Endodermal cell (in vitro differentiated cells): ENCODE data around the gene MACROD2. TPM values are rescaled to one million over a fixed set of nuclear protein-coding genes. Genes with fewer than 3 reads are reported as not detected.

Experiments used
- DNase-seq: peaks from one replicate; pipeline ENCODE4 v3.0.0-alpha.2; 2017
- H3K27ac ChIP-seq: 2 replicates; pipeline ENCODE4 v1.5.1; 2013; ENCODE audit warnings: mild to moderate bottlenecking, low read depth, low read length, moderate library complexity
- H3K27me3 ChIP-seq: 2 replicates; pipeline ENCODE4 v1.6.1; 2013; ENCODE audit warnings: mild to moderate bottlenecking, low read length, moderate library complexity; ENCODE audit not compliant: insufficient read depth, control insufficient read depth, poor library complexity, severe bottlenecking
- H3K36me3 ChIP-seq: 2 replicates; pipeline ENCODE4 v1.7.0; 2013; ENCODE audit warnings: mild to moderate bottlenecking, low read length, moderate library complexity; ENCODE audit not compliant: control insufficient read depth, insufficient read depth
- H3K4me1 ChIP-seq: one replicate; pipeline ENCODE4 v1.7.0; 2013; ENCODE audit warnings: low read length; ENCODE audit not compliant: control insufficient read depth, insufficient read depth
- H3K4me3 ChIP-seq: 2 replicates; pipeline ENCODE4 v1.5.1; 2013; ENCODE audit warnings: mild to moderate bottlenecking, low read length, moderate library complexity
- H3K9ac ChIP-seq: 2 replicates; pipeline ENCODE4 v1.6.1; 2013; ENCODE audit warnings: mild to moderate bottlenecking, low read length, moderate library complexity; ENCODE audit not compliant: poor library complexity, severe bottlenecking; ENCODE audit errors: extremely low read depth
- H3K9me3 ChIP-seq: 2 replicates; pipeline ENCODE4 v1.6.1; 2013; ENCODE audit warnings: mild to moderate bottlenecking, low read length, moderate library complexity; ENCODE audit not compliant: control insufficient read depth
- H3K27ac Mint-ChIP-seq: 2 replicates; pipeline ENCODE4 v1.8.0; 2020; ENCODE audit warnings: mixed read lengths
- H3K27me3 Mint-ChIP-seq: 2 replicates; pipeline ENCODE4 v1.8.0; 2021; ENCODE audit warnings: mild to moderate bottlenecking, mixed read lengths; ENCODE audit not compliant: insufficient read depth
- H3K36me3 Mint-ChIP-seq: 2 replicates; pipeline ENCODE4 v1.8.0; 2020; ENCODE audit warnings: low read depth, mixed read lengths
- H3K4me1 Mint-ChIP-seq: 2 replicates; pipeline ENCODE4 v1.8.0; 2020; ENCODE audit warnings: mixed read lengths
- H3K4me3 Mint-ChIP-seq: 2 replicates; pipeline ENCODE4 v1.8.0; 2020; ENCODE audit warnings: mild to moderate bottlenecking, moderate library complexity, mixed read lengths
- H3K9me3 Mint-ChIP-seq: 2 replicates; pipeline ENCODE4 v1.8.0; 2020; ENCODE audit warnings: mild to moderate bottlenecking, mixed read lengths
- WGBS, 2 experiments: methylation state at CpG; one replicate each; pipeline versions ENCODE4 v1.1.5 to v1.1.7; 2013; ENCODE audit warnings: missing lambda C conversion rate in 2 of 2, mixed read lengths in 1 of 2; ENCODE audit not compliant: insufficient coverage in 1 of 2, insufficient read length in 1 of 2; 5-methylcytosine and 5-hydroxymethylcytosine counted together
- total RNA-seq, 2 donors: library from RNA; stranded (reverse); fragmentation: NEBNext Ultra II Directional in 1 of 2; extraction: Animal tissue kit (Norgen Biotek cat#: 25700) in 1 of 2; gene quantifications; 2 replicates in 1 of 2; 3 replicates in 1 of 2; pipeline ENCODE4 v1.2.1, GENCODE V29; 2021
- TF ChIP-seq, protein P1 (sequence below): fragments of 200-600 bp; sonication (generic); conservative IDR thresholded peaks from 2 replicates; pipeline ENCODE4 v1.5.0; 2021; ENCODE audit warnings: antibody characterized with exemption, mild to moderate bottlenecking

MACROD2 gene
- total RNA-seq, 2 donors from 2014 or later, result 2.3 to 4.8 TPM

DNA sequence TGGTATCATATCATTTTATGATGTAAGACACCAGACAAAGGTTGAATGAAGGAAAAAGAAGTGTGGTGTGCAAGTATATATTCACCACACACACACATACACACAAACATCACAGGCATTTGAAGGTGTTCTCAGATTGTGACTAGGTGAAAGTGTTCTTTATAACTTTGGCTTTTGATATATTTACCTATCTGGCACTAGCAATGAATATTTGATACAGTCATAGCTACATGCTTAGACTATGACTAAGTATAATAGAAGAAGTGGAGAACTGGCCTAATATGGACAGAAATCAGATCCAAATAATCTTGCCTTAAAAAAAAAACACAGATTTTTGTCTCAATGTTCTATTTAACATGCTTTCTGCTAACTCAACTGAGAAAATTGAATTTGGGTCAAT is 1768.0 kb downstream of the MACROD2 start:
- TF ChIP-seq, protein P1, sequence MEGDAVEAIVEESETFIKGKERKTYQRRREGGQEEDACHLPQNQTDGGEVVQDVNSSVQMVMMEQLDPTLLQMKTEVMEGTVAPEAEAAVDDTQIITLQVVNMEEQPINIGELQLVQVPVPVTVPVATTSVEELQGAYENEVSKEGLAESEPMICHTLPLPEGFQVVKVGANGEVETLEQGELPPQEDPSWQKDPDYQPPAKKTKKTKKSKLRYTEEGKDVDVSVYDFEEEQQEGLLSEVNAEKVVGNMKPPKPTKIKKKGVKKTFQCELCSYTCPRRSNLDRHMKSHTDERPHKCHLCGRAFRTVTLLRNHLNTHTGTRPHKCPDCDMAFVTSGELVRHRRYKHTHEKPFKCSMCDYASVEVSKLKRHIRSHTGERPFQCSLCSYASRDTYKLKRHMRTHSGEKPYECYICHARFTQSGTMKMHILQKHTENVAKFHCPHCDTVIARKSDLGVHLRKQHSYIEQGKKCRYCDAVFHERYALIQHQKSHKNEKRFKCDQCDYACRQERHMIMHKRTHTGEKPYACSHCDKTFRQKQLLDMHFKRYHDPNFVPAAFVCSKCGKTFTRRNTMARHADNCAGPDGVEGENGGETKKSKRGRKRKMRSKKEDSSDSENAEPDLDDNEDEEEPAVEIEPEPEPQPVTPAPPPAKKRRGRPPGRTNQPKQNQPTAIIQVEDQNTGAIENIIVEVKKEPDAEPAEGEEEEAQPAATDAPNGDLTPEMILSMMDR, result no peak
- Mint-ChIP-seq H3K4me1 (peaks cover 12% of the 10 kb centered on the region), H3K9me3 (no peaks in the 10 kb centered on the region), H3K27ac (no peak overlapping the region), H3K27me3 (no peaks in the 10 kb centered on the region), H3K36me3 (no peaks in the 10 kb centered on the region), H3K4me3 (no peak overlapping the region)
- Histone ChIP-seq H3K9ac (no peak overlapping the region), H3K36me3 (no peaks in the 10 kb centered on the region), H3K27ac (no peak overlapping the region), H3K4me1 (no peaks in the 10 kb centered on the region), H3K4me3 (no peak overlapping the region), H3K9me3 (no peaks in the 10 kb centered on the region), H3K27me3 (no peaks in the 10 kb centered on the region)
- DNase-seq, result no peak

DNA sequence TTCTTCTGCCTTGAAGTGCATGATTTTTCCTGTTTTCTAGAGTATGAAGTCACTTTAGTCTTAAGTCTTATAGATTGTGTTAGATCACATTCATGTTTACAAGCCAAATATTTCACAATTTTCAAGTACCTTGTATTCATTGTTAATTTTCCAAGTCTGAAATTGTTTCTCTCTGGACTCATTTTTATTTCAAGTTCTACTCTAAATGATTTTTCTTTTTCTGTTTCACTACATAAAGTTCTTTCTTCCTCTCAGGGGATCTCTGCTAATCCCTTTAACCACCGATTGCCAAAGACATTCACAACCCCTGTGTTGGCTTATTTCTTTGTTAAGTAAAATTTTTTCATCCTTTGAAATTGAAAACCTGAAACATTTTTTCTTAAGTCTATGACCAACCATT is 1772.3 kb downstream of the MACROD2 start:
- H3K4me3 Mint-ChIP-seq, result no peak overlapping the region
- no peaks in the 10 kb centered on the region for H3K9me3 Mint-ChIP-seq
- H3K9ac ChIP-seq, result no peak overlapping the region
- no peaks in the 10 kb centered on the region for H3K9me3 ChIP-seq
- H3K27me3 Mint-ChIP-seq, result no peaks in the 10 kb centered on the region
- H3K4me1 ChIP-seq, result peaks cover 5% of the 10 kb centered on the region
- H3K36me3 Mint-ChIP-seq, result no peaks in the 10 kb centered on the region
- H3K4me1 Mint-ChIP-seq, result peaks cover 27% of the 10 kb centered on the region
- no peaks in the 10 kb centered on the region for H3K36me3 ChIP-seq
- H3K4me3 ChIP-seq, result no peak overlapping the region
- 43% methylated on average over 1 of the region's 1 CpG; no CpG with 5 or more reads in 1 of the 2 experiments for WGBS, 2 experiments
- no peak overlapping the region for H3K27ac ChIP-seq
- H3K27ac Mint-ChIP-seq, result no peak overlapping the region
- no peaks in the 10 kb centered on the region for H3K27me3 ChIP-seq
- TF ChIP-seq, protein P1, result no peak
- no peak for DNase-seq

DNA sequence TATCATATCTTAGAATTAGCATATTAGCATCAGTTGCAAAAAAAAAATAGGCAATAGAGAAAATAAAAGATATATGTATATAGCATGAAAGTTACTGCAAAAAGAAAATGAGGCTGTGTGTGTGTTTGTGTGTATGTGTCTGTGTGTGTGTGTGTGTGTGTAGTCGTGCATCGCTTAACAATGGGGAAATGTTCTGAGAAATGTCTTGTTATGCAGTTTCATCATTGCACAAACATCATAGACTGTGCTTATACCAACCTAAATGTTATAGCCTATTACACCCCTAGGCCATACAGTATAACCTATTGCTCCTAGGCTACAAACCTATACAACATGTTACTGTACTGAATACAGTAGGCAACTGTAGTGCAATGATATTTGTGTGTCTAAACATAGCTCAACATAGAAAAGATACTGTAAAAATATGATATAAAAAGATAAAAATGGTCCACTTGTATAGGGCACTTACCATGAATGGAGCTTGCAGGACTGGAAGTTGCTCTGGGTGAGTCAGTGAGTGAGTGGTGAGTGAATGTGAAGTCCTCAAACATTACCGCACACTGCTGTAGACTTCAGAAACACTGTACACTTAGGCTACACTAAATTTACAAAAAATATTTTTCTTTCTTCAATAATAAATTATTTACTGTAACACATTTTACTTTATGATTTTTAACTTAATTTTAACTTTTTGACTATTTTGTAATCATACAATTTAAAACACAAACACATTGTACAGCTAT is 1772.9 kb downstream of the MACROD2 start:
- Histone ChIP-seq H3K4me1 (peaks cover 5% of the 10 kb centered on the region), H3K9me3 (no peaks in the 10 kb centered on the region), H3K4me3 (no peak overlapping the region), H3K36me3 (no peaks in the 10 kb centered on the region), H3K27me3 (no peaks in the 10 kb centered on the region), H3K27ac (no peak overlapping the region), H3K9ac (no peak overlapping the region)
- TF ChIP-seq, protein P1, result no peak
- Mint-ChIP-seq H3K36me3 (no peaks in the 10 kb centered on the region), H3K27me3 (no peaks in the 10 kb centered on the region), H3K9me3 (no peaks in the 10 kb centered on the region), H3K27ac (no peak overlapping the region), H3K4me1 (peaks cover 32% of the 10 kb centered on the region), H3K4me3 (no peak overlapping the region)
- no CpG with 5 or more reads among the region's 3 CpGs for WGBS, 2 experiments
- DNase-seq, result no peak
